GM13976 (cell line): Measurements from ENCODE around the gene GSAP.
"Not testable (repeated sequence)": the region's sequence is repeated elsewhere in the genome, so short reads cannot be mapped to it uniquely, and the experiment has no call there.

Experiments used
- DNase-seq: peaks from one replicate; pipeline ENCODE4 v3.0.0; 2012; ENCODE audit warnings: low spot score
- CTCF ChIP-seq: IDR thresholded peaks from 2 replicates; pipeline ENCODE4 v1.5.1; 2012; ENCODE audit warnings: borderline replicate concordance, mild to moderate bottlenecking; ENCODE audit not compliant: insufficient read depth; ENCODE audit errors: extremely low read depth, missing control alignments, control extremely low read depth
- in situ Hi-C: fragments of 300-500 bp; cut with MboI; formaldehyde crosslinking; loops from one replicate; pipeline ENCODE4 v1.12.0; 2022; ENCODE audit warnings: low sequenced_read_pairs, mixed read lengths, inconsistent platforms; ENCODE audit not compliant: unreplicated experiment

Gene GSAP

GRCh38 chr7:77415823-77416620 lies at the start of gene GSAP:
GSAP (minus strand) TSS chr7:77416349; CDS start chr7:77416321, 28 bp downstream.
- in situ Hi-C loops: no loop called here
- DNase-seq: peak; percentile 81
- no peak for TF ChIP-seq CTCF

GRCh38 chr7:77465256-77465655 lies 49.1 kb upstream of the GSAP start:
- DNase-seq: no peak
- in situ Hi-C loops: no loop called here
- no peak for TF ChIP-seq CTCF

- no peak for TF ChIP-seq CTCF
- peak; percentile 56 for DNase-seq
- in situ Hi-C loops: no loop called here
These were observed 48.4 kb upstream of the GSAP start for GRCh38 chr7:77464589-77464988.

- in situ Hi-C loops, DNase-seq: not testable (repeated sequence)
These were observed 47.5 kb upstream of the GSAP start for GRCh38 chr7:77463632-77464031.

DNA sequence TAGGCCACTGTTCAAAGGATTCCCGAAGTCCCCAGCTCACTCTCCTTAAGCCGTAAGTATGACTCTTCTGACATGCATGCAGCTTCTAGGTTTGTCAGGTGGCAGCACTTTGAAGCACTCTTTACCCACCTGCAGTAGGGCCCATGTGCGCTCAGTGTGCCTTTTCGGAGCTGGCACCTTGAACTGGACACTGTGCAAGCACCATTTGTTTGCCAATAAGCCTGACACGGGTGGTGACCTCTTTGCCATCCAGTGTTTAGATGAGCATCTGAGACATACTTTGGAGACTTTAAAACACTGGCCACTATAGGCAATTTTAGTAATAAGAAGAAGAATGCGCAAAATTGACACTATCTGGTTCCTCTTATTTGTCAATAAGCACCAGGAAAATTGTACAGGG lies 45.7 kb upstream of the GSAP start:
- in situ Hi-C loops: no loop called here
- TF ChIP-seq CTCF: no peak
- DNase-seq: no peak

- DNase-seq: no peak
- in situ Hi-C loops: no loop called here
- TF ChIP-seq CTCF: no peak
These were observed 45.1 kb upstream of the GSAP start for GRCh38 chr7:77461246-77461645.

- no peak for DNase-seq
- TF ChIP-seq CTCF: no peak
- in situ Hi-C loops: no loop called here
These were observed 43.9 kb upstream of the GSAP start for GRCh38 chr7:77460057-77460486.
